ENCODE results near the gene TARBP1. TPM values are rescaled to one million over a fixed set of nuclear protein-coding genes. Genes with fewer than 3 reads are reported as not detected.

The TARBP1 gene
- total RNA-seq, 4 donors from 2014 or later, result 27.1 to 58.1 (median 31.3) TPM

- Histone ChIP-seq H3K27ac (no peak overlapping the region), H3K27me3 (no peaks in the 10 kb centered on the region), H3K4me3 (replicated peaks in 1 of 3) (no peak overlapping the region), H3K9me3 (no peaks in the 10 kb centered on the region), H3K4me1 (peaks cover 5 to 10% of the 10 kb centered on the region in 2 donors), H3K36me3 (no peaks in the 10 kb centered on the region)
- no peak for TF ChIP-seq CTCF (IDR thresholded peaks at IDR 0.05)
- no peak for TF ChIP-seq POLR2A (IDR thresholded peaks at IDR 0.05)
- no peak for DNase-seq
- WGBS, 2 donors, result 65 to 90% methylated on average over 5 of the region's 5 CpGs
- intact Hi-C loops (cut with DNase I), result no loop called here
These were observed 2.8 kb downstream of the TARBP1 start for GRCh38 chr1:234476172-234476571.

- intact Hi-C loops (cut with DNase I), result no loop called here
- TF ChIP-seq CTCF (IDR thresholded peaks at IDR 0.05), result no peak
- TF ChIP-seq POLR2A (IDR thresholded peaks at IDR 0.05), result no peak
- H3K4me3 ChIP-seq (replicated peaks in 1 of 3), result no peak overlapping the region
- H3K27me3 ChIP-seq, result no peaks in the 10 kb centered on the region
- no peak for DNase-seq
- 84 to 91% methylated on average over 9 of the region's 12 CpGs for WGBS, 2 donors
- no peak overlapping the region for H3K27ac ChIP-seq
- H3K9me3 ChIP-seq, result no peaks in the 10 kb centered on the region
- peaks cover 5 to 10% of the 10 kb centered on the region in 2 donors for H3K4me1 ChIP-seq
- H3K36me3 ChIP-seq, result no peaks in the 10 kb centered on the region
These were observed 3.7 kb downstream of the TARBP1 start for GRCh38 chr1:234475167-234475793.

GRCh38 chr1:234474375-234474774, 4.6 kb downstream of the TARBP1 start:
- no peak overlapping the region for H3K27ac ChIP-seq
- no peak for DNase-seq
- H3K27me3 ChIP-seq, result no peaks in the 10 kb centered on the region
- no peaks in the 10 kb centered on the region for H3K36me3 ChIP-seq
- no peaks in the 10 kb centered on the region for H3K9me3 ChIP-seq
- intact Hi-C loops (cut with DNase I), result no loop called here
- TF ChIP-seq POLR2A (IDR thresholded peaks at IDR 0.05) (no peak), CTCF (IDR thresholded peaks at IDR 0.05) (no peak)
- H3K4me1 ChIP-seq, result peaks cover 5 to 10% of the 10 kb centered on the region in 2 donors
- 78 to 79% methylated on average over 2 of the region's 2 CpGs for WGBS, 2 donors
- no peak overlapping the region for H3K4me3 ChIP-seq (replicated peaks in 1 of 3)

- no peaks in the 10 kb centered on the region for H3K27me3 ChIP-seq
- no peaks in the 10 kb centered on the region for H3K36me3 ChIP-seq
- H3K4me3 ChIP-seq (replicated peaks in 1 of 3), result no peak overlapping the region
- H3K27ac ChIP-seq, result no peak overlapping the region
- H3K4me1 ChIP-seq, result peaks cover 5 to 7% of the 10 kb centered on the region in 2 donors
- H3K9me3 ChIP-seq, result no peaks in the 10 kb centered on the region
- intact Hi-C loops (cut with DNase I), result no loop called here
- TF ChIP-seq CTCF (IDR thresholded peaks at IDR 0.05) (no peak), POLR2A (IDR thresholded peaks at IDR 0.05) (no peak)
- DNase-seq, result no peak
- WGBS, 2 donors, result 94% methylated on average over 3 of the region's 3 CpGs
These were observed 5.9 kb downstream of the TARBP1 start for GRCh38 chr1:234473118-234473517.

- TF ChIP-seq POLR2A (IDR thresholded peaks at IDR 0.05), result no peak
- no peak for DNase-seq
- intact Hi-C loops (cut with DNase I), result no loop called here
- Histone ChIP-seq H3K27ac (no peak overlapping the region), H3K4me3 (replicated peaks in 1 of 3) (no peak overlapping the region), H3K4me1 (no peaks in the 10 kb centered on the region), H3K36me3 (peaks cover 0 to 13% of the 10 kb centered on the region in 2 donors), H3K9me3 (no peaks in the 10 kb centered on the region), H3K27me3 (no peaks in the 10 kb centered on the region)
These were observed 9.6 kb downstream of the TARBP1 start for GRCh38 chr1:234469376-234469775.

Data from thyroid gland (tissue), 4 donors.